A204.1 (cell line): Measurements from ENCODE around the gene GFY.
"Not testable (repeated sequence)": the region's sequence is repeated elsewhere in the genome, so short reads cannot be mapped to it uniquely, and the experiment has no call there.

Source experiments
- FAIRE-seq: peaks from 2 replicates; lab custom pipeline; 2012; peaks lifted over from hg19 to GRCh38; lab: Jason Lieb, UNC

Gene GFY

DNA sequence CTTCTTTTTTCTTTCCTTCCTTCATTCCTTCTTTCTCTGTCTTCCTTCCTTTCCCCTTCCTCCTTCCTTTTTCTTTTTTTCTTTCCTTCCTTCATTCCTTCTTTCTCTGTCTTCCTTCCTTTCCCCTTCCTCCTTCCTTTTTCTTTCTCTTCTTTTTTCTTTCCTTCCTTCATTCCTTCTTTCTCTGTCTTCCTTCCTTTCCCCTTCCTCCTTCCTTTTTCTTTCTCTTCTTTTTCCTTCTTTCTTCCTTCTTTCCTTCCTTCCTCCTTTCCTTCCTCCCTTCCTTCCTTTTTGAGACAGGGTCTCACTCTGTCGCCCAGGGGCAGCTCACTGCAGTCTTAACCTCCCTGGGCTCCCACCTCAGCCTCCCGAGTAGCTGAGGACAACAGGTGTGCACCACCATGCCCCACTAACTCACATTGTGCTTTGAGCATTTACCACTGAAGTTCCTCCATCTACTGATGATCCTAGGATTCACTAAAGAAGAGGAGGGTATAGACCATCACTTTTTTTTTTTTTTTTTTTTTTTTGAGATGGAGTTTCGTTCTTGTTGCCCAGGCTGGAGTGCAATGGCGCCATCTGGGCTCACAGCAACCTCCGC is 19.0 kb downstream of the GFY start:
- not testable (repeated sequence) for FAIRE-seq

DNA sequence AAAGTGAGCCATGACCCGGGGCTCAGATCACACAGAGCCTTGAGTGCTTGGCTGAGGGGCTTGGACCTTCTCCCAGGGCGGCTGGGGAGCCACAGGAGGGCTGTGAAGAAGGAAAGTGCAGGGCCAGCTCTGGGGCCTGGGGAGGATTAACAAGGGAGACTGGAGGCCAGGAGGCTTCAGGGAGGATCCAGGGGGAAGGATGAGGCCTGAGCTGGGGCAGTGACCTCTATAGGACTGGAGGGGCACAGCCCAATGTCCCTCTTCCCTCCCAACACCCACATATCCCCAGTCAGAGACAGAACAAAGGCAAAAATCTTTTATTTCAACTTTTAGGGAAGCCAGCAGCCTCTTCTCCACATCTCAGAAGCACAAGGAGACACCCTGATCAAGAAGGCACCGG is 20.8 kb downstream of the GFY start:
- no peak for FAIRE-seq

DNA sequence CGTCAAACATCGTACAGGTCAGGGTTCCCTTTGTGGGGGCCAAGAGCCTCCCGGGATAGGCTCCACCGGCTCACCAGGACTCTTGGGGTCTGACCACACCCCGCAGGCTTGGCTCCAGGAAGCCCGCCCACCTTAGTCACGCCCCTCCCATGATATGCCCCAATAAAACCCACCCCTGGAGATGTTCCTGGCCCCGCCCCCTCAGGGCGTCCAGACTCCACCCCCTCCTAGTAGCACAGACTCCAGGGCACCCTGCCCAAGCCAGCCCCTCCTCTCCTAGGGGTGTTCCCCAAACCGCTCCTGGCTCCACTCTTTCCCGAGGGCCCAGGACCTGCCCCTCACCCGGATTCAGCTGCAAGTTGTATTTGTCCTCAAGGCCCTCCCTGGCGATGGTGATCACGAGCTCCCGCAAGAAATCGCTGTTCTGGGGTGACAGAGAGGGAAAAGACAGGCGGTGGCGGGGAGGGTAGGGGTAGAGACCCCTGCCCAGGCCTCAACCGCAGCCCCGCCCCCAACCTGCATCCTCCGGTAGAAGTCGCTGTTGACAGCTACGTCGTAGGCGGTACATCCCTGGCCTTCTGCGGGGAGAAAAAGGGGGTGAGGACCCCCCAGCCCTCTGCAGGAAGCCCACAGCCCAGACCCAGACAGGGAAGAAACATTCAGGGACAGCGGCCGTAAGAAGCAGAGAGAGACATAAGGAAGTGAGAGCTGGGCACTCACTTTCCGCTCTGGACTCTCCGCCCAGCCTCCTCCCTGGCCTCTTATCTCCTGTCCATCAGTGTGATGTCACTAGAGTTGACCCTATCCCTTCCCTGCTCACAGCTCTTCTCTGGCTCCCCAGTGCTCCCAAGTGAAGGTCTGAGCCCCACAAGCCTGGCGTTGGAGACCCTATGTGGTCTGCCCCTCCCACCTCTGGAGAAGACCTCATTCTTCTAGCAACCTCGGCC is 22.6 kb downstream of the GFY start:
- no peak for FAIRE-seq

GRCh38 chr19:49448432-49448786 is 23.2 kb downstream of the GFY start:
- no peak for FAIRE-seq

DNA sequence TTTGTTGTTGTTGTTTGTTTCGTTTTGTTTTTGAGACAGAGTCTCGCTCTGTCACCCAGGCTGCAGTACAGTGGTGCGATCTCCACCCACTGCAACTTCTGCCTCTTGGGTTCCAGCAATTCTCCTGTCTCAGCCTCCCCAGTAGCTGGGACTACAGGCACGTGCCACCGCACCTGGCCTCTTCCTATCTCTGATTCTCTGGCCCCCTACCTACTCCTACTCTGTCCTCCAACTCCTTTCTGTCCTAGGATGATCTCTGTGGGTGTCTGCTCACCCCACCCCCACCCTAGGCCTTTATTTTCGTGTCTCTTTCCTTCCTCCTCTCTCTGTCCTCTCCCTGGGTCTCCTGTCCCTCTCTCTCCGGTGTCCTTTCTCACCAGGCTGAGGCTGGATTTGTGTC is 25.2 kb downstream of the GFY start:
- FAIRE-seq, result no peak

DNA sequence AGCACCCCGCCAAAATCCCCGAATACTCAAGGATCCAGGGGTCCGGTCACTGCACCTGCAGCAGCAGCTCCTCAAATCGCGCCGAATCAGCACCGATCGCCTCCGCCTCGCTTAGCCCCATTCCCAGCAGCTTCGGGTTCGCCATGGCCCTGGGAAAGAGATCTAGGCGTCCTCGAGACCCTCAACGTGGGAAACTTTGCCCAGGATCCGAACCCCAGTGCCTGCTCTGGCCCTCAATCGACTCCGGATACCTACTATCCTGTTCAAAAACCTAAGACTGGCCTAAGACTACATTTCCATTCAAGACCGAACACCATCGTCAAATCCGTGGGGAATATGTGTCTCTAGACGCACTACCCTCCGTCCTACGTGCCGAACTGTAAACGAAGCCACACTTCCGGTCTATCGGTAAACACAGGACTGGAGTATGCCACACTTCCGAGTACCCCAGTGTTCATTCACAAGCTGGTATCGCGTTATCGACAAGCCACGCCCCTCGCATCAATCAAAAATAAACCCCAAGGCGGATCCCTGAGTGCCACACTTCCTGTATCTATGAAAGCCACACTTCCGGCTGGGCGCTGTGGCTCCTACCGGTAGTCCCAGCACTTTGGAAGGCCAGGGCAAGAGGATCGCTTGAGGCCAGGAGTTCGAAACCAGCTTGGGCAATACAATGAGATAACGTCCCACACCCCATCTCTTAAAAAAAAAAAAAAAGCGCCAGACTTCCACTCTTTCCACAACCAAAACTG is 26.4 kb downstream of the GFY start, which contains the start of gene PIH1D1:
Gene PIH1D1 (minus strand): TSS at position 385 of the 752 bp plus-strand sequence. CDS start 240 bp downstream, at position 145.
- peak; percentile 98 for FAIRE-seq

DNA sequence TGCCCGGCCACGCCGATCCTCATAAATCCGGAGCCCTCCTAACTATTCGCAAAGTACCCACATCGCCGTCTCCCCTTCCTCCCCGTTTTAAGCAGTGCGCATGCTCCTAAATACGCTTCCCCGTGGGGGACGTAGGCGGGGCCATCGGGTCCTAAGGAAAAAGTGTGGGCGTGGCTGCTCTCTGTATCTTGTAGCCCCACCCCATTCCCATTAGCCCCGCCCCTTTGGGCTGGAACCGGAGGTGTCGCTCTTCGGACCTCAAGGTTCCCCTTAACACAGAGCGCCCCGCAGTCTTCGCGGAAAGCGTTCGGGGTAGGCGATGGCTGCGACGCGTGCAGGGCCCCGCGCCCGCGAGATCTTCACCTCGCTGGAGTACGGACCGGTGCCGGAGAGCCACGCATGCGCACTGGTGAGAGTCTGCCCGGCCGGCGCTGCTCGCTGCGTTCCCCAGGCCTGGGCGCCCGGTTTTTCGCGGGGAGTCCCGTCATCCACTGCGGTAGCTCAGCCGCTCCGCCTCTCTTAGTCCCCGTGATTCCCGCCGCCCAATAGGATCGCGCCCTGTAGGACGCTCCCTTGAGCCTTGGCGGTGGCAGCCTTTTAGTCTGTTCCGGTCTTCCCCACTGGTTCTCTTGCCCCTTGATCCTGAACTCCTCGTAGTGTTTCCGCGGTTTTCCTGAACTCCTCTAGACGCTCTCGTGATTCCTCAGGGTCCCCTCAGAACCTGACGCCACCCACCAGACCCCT is 28.0 kb downstream of the GFY start, which contains the start of gene ALDH16A1:
Gene ALDH16A1 (plus strand): TSS at position 213 of the 744 bp plus-strand sequence. CDS start 107 bp downstream, at position 320.
- FAIRE-seq, result peak; percentile 82

GRCh38 chr19:49453757-49454240 is 28.6 kb downstream of the GFY start:
- FAIRE-seq, result no peak

DNA sequence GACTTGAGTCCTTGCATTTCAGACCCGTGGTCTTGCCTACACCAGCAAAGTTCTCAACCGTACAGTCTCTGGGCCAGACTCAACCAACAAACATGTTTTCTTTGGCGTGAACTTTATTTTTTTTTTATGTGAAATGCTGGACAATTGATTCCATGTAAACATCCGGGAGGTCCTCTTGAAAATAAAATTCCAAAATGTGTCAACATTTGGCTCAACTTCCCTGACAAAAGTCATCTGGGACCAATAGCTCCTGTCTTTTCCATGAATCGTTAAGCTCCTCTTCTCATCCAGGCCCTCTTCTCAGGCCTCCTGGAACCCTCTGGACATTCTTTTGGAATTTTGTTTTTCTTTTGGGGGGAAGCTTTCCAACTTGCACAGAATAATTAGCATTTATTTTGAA is 30.6 kb downstream of the GFY start:
- no peak for FAIRE-seq

DNA sequence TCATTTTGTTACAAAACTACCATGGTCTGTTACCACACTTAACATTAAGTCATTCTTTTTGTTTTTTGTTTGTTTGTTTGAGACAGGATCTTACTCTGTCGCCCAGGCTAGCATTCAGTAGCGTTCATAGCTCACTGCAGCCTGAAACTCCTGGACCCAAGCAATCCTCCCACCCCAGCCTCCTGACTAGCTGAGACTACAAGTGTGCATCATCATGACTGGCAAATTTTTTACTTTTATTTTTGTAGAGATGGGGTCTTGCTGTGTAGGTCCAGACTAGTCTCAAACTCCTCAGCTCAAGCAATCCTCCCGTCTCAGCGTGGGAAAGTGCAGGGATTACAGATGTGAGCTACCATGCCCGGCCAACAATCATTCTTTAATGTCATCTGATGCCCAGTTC is 31.1 kb downstream of the GFY start:
- FAIRE-seq, result no peak

GRCh38 chr19:49458567-49458903 is 33.3 kb downstream of the GFY start:
- FAIRE-seq, result no peak

DNA sequence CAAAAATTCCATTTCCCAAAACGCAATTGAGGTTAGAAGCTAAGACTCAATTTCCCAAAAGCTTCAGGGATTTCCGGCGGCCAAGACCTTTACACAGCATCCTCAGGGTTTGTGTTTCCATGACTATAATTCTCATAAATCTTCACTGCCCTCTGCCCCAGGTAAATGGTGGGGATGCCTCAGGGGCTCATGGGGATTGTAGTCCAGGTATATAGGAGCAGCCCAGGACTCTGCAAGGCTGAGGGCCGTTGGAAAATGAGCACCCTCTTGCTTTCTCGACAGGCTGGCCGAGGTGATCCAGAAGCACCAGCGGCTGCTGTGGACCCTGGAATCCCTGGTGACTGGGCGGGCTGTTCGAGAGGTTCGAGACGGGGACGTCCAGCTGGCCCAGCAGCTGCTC is 34.2 kb downstream of the GFY start:
- no peak for FAIRE-seq

DNA sequence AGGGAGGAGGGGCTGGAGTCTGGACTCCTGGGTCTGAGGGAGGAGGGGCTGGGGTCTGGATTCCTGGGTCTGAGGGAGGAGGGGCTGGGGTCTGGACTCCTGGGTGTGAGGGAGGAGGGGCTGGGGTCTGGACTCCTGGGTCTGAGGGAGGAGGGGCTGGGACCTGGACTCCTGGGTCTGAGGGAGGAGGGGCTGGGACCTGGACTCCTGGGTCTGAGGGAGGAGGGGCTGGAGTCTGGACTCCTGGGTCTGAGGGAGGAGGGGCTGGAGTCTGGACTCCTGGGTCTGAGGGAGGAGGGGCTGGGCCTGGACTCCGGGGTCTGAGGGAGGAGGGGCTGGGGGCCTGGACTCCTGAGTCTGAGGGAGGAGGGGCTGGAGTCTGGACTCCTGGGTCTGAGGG is 35.9 kb downstream of the GFY start:
- not testable (repeated sequence) for FAIRE-seq

- no peak for FAIRE-seq
These were observed 36.5 kb downstream of the GFY start for GRCh38 chr19:49461656-49462055.

DNA sequence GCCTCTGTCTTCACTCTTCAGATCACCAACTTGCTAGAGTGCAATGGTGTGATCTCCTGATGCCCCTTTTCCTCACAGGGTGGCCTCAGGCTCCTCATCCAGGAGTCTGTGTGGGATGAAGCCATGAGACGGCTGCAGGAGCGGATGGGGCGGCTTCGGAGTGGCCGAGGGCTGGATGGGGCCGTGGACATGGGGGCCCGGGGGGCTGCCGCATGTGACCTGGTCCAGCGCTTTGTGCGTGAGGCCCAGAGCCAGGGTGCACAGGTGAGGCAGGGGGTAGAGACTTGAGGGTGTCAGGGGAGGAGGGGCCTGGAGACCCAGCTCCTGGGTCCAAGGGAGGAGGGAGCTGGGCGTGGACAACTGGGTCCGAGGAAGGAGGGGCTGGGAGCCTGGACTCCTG is 37.3 kb downstream of the GFY start:
- FAIRE-seq, result no peak

DNA sequence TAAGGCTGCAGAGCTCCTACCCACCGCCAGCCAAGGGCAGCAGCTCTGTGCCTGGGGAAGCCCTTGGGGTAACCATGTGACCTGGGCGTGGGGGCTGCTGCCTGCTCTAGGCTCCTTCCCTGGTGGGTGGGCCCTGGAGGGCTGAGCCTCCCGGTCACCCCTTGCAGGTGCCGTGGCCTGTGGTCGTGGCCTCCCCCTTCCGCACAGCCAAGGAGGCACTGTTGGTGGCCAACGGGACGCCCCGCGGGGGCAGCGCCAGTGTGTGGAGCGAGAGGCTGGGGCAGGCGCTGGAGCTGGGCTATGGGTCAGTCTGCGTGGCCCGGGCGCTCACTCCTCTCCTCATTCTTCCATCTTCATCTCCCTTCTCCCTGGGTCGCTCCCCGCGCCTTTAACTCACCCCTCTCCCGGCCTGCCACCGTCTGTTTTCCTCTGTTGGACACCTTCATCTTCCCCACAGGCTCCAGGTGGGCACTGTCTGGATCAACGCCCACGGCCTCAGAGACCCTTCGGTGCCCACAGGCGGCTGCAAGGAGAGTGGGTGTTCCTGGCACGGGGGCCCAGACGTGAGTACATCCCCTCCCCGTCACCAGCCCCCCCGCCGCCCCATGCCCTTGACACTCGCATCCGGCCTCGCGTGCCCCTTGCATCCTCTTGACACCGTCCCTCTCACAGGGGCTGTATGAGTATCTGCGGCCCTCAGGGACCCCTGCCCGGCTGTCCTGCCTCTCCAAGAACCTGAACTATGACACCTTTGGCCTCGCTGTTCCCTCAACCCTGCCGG is 39.0 kb downstream of the GFY start:
- no peak for FAIRE-seq

- FAIRE-seq, result no peak
These were observed 40.2 kb downstream of the GFY start for GRCh38 chr19:49465371-49465770.

- no peak for FAIRE-seq
These were observed 43.0 kb downstream of the GFY start for GRCh38 chr19:49468199-49468598.

- FAIRE-seq, result no peak
These were observed 43.7 kb downstream of the GFY start for GRCh38 chr19:49468746-49469447.

GRCh38 chr19:49469828-49470614 is 44.8 kb downstream of the GFY start:
- no peak for FAIRE-seq
